GM21515 (cell line): ENCODE results near the gene VAMP1.
"Not testable (repeated sequence)": the region's sequence is repeated elsewhere in the genome, so short reads cannot be mapped to it uniquely, and the experiment has no call there.

ENCODE experiments used
- ATAC-seq: cut with Tn5 transposase; IDR thresholded peaks from one replicate; pipeline ENCODE4 v1.9.1; 2021; ENCODE audit not compliant: unreplicated experiment

VAMP1 gene

DNA sequence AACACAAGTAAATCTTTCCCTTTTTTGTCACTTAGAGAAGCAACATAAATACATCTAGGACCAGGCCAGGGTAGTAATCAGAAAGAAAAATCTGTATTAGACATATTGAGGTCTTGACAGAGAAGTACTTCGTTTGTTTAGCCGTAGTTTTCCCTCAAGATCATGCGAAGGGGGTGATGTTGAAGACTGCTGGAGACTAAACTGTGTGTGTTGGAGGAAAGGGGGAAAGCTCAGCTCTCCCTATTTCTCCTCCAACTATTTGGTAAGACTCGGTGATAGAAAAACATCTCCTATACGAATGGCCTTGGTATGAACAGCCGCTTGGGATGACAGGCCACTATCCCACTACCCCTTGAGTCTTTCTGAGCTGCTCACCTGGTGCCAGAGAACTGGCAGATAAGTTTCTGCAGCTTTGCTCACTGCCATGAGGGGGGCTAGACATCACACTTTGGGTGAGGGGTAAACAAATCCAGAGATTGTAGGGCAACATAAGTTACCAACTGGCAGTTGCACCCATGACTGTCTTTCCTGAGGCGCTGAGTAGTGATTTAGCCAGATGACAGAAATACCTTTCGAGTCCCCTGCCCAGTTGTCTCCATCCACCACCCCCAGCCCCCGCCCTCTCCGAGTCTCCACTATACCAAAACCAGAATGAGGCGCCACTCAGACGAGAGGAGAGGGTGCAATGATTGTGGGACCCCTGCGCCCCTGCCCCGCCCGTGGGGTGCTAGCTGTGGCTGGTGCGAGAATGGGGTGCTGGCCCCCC, 685 bp downstream of the VAMP1 start:
- ATAC-seq: no peak

DNA sequence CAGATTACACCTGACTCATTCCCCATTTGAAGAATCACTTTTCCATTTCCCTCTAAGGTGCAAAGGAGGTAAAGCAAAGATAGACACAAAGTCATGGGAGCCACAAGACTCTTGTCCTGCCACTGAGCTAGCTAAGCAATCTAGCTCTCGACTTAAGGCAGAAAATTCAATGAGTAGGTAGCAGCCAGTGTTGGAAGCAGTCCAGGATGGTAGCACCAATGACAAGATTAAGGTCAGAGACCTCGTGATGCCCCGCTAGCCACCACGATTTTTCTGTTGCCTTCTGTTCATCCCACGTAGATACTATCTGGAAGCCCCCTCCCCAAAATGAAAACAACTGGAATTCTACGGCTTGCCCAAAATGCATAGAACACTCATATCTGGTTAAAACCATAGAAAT, 1.4 kb downstream of the VAMP1 start:
- ATAC-seq: no peak

DNA sequence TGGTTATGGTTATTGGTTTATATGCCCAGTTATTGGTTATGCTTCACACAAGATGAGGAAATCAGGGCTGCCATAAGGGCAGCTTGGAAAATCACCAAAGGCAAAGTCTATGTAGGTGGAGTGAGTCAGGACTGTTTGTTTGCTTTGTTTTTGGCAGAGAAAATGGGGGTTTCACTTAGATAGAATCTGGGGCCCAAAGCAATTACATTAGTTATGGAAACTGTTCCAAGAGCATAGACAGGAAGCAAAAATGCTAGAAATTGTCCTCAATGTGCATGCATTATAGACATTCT, 2.2 kb downstream of the VAMP1 start:
- ATAC-seq: no peak

DNA sequence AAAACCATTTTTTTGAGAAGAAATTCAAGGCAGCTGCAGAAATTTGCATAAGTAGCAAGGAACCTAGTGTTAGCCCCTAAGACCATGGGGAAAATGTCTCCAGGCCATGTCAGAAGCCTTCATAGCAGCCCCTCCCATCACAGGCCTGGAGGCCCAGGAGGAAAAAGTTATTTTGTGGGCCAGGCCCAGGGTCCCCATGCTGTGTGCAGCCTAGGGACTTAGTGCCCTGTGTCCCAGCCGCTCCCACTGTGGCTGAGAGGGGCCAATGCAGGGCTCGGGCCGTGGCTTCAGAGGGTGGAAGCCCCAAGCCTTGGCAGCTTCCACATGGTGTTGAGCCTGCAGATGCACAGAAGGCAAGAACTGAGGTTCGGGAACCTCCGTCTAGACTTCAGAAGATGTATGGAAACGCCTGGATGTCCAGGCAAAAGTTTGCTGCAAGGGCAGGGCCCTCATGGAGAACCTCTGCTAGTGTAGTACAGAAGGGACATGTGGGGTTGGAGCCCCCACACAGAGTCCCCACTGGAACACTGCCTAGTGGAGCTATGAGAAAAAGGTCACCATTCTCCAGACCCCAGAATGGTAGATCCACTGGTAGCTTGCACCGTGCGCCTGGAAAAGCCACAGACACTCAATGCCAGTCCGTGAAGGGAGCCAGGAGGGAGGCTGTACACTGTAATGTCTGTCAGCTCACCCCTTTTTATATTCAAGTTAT, 2.8 kb downstream of the VAMP1 start:
- not testable (repeated sequence) for ATAC-seq

GRCh38 chr12:6466751-6467150, 3.7 kb downstream of the VAMP1 start:
- ATAC-seq: not testable (repeated sequence)

- no peak for ATAC-seq
These were observed 4.3 kb downstream of the VAMP1 start for GRCh38 chr12:6466184-6466573.

DNA sequence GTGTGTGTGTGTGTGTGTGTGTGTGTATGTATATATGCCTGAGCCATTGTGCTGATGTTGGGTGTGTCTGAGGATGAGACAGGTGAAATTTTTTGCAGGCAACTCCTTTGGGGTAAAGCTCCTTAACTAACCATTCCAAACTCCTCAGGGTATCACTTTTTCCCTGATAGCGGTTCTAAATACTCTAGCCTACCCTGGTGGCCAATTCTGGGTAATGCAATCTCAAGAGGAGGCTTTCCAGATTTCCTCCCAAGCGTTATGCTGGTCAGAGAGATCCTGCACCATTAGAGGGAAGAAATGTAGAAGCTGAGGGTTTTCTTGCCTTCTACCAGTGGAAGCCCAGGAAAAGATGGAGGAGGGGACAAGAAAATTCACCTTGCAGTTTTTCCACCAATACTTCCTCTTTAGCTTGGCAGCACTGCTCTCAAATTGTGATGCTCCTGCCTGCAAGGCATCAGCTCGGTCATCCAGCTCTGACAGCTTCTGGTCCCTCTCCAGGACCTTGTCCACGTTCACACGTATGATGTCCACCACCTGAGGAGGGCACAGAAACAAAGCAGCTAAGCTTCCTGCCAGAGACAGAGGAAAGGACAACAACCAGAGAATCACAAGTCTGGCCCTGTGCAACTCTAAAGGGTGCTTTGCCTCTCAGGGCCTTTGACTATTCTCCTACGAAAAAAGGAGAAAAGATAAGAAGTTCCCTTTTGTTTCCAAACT, 4.9 kb downstream of the VAMP1 start:
- no peak for ATAC-seq

GRCh38 chr12:6464531-6464930, 5.9 kb downstream of the VAMP1 start:
- no peak for ATAC-seq

GRCh38 chr12:6463858-6464257, 6.6 kb downstream of the VAMP1 start:
- ATAC-seq: no peak

DNA sequence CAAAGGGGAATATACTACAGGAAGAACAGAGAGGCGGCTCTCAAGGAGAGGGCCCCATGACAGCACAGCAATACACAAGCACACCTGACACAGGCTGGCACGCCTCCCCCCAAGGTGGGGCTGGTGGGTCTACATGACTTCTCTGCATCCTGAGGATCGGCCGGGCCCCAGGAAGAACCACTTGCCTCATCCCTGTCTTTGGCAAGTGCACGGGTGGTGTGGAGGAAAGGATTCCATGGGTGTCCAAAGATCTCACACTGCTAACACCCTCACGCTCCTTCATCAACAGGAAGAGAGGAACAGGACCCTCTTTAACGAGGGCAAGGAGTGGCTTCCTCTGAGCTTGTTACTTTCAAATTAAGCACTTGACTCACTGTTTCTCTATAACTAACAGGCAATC, 7.3 kb downstream of the VAMP1 start:
- ATAC-seq: no peak

- no peak for ATAC-seq
These were observed 8.1 kb downstream of the VAMP1 start for GRCh38 chr12:6462234-6462995.

- ATAC-seq: peak; percentile 56
These were observed 8.9 kb downstream of the VAMP1 start for GRCh38 chr12:6461401-6462233.

GRCh38 chr12:6460751-6461371, 9.6 kb downstream of the VAMP1 start:
- no peak for ATAC-seq

DNA sequence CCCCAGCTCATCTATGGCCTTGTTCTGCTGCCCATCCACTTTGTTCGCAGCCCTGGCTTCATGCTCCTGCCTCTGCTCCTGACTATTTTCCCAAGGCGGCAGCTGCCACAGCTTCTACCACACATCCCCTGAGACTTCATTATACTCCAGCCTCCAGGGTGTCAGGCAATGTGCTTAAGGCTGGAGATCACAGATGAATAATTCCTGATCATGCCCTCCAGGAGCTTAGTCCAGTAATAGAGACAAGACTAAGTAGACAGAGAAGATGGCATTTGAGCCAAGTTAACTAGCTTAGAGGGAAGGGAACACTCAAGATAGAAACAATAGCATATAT, 11.5 kb downstream of the VAMP1 start:
- ATAC-seq: no peak

GRCh38 chr12:6458281-6459003, 12.0 kb downstream of the VAMP1 start:
- ATAC-seq: no peak

- ATAC-seq: no peak
These were observed 13.1 kb downstream of the VAMP1 start for GRCh38 chr12:6457220-6457945.

DNA sequence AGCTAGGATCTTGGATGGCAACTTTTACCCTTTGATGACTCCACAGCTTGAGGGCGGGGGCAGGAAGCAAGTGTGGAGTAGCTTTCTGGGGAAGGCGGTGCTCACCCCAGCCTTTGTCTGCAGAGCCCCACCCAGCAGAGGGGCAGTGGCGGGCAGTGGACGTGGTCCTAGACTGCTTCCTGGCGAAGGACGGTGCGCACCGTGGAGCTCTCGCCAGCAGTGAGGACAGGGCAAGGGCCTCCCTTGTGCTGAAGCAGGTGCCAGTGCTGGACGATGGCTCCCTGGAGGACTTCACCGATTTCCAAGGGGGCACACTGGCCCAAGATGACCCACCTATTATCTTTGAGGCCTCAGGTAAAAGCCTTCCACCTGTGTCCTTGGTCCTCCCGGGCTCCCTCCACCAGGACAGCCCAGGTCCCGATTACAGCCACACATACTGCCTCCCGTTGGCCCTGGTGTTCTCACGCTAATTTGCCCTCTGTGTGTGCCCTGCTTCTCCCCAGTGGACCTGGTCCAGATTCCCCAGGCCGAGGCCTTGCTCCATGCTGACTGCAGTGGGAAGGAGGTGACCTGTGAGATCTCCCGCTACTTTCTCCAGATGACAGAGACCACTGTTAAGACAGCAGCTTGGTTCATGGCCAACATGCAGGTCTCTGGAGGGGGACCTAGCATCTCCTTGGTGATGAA, 17.4 kb downstream of the VAMP1 start:
- no peak for ATAC-seq

DNA sequence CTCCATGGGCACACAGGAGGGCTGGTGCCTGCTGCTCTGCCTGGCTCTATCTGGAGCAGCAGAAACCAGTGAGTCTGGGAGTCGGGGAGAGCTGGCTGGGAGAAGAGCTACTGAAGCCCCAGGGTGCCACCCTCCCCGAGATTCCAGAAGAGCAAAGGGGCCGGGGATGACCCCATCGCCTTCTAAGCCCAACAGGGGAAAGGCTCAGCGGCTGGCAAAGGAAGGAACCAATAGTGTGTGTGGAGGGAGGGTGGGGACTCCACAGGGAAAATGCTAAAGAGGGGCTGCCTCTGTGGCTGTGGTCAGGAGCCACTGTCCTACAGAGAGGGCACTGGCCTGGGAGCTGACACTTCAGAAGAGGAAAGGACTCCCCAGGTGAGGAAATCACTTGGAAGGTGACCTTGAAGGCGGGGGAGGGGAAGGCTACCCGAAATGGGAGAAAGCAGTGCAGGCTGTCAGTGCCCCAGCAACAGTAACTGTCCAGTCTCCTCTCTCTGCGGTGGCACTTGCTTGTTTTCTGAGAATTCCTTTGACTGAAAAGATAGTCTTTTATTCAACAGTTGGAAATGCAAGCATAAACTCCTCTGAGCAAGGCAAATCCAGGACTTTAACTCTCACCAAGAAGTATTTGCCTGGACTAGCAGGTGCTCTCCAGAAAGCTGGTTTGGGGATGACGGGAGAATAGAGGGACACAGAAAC, 18.1 kb downstream of the VAMP1 start:
- peak; percentile 11 for ATAC-seq
